T-helper 1 cell treated with Interleukin-12 subunit alpha and Interleukin-12 subunit beta and Interleukin-4 antibody, amounts not matched to agents 30 ng/mL and 1 ng/mL, for 36 hours (primary cell): ENCODE measurements around the gene CIT. TPM values are rescaled to one million over a fixed set of nuclear protein-coding genes. Genes with fewer than 3 reads are reported as not detected.
"Not testable (repeated sequence)": the region's sequence is repeated elsewhere in the genome, so short reads cannot be mapped to it uniquely, and the experiment has no call there.

Source experiments
- intact Hi-C: fragments of 100-400 bp; cut with micrococcal nuclease; formaldehyde crosslinking; loops from one replicate; pipeline ENCODE4 v1.15.1; 2024
- total RNA-seq: library from RNA; stranded (reverse); gene quantifications from 2 replicates; pipeline ENCODE4 v1.2.3, GENCODE V29; 2022

The CIT gene
- total RNA-seq, 1 donor from 2014 or later: 54.2 TPM

- intact Hi-C loops: no loop called here
Observed at GRCh38 chr12:119660076-119660475, 217.0 kb downstream of the CIT start.

GRCh38 chr12:119659289-119659897, 217.7 kb downstream of the CIT start:
- intact Hi-C loops: loop anchor here (1.0 kb wide), 4 partner anchors 8 to 279 kb away; no protein-coding TSS in a partner anchor

DNA sequence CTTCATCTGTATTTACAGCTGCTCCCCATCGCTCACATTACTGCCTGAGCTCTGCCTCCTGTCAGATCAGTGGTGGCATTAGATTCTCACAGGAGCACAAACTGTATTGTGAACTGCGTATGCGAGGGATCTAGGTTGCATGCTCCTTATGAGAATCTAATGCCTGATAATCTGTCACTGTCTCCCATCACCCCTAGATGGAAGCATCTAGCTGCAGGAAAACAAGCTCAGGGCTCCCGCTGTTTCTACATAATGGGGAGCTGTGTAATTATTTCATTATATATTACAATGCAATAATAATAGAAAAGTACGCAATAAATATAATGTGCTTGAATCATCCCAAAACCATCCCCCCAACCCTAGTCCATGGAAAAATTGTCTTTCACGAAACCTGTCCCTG, 219.0 kb downstream of the CIT start:
- intact Hi-C loops: not testable (repeated sequence)

GRCh38 chr12:119657001-119657400, 220.1 kb downstream of the CIT start:
- intact Hi-C loops: not testable (repeated sequence)

- intact Hi-C loops: no loop called here
Observed at GRCh38 chr12:119652665-119653064, 224.5 kb downstream of the CIT start.

DNA sequence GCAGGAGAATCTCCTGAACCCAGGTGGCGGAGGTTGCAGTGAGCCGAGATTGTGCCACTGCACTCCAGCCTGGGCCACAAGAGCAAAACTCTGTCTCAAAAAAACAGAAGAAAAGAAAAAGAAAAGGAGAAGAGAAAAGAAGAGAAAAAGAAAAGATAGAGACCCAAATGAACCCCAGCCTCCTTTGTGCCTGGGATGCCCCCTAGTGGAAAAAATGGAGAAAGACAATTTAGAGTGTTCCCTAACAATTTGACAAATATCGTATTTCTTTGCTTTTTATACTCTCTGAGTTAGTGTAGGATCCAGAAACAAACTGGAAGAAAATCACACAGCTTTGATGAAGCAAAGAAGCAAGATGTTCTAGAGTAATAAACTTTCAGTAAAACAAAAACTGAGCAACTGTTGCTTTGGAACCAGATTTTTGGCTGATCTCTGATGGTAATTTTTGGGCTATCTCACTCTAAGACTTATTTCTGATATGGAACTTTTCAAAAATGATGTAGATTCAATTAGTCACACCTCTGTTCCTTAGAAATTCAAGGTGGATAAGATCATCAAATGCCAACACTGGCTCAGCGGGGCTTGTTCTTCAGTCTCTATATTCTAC, 227.8 kb downstream of the CIT start:
- intact Hi-C loops: loop anchor here (1.0 to 2.0 kb wide), 3 partner anchors 10 to 205 kb away; no protein-coding TSS in a partner anchor

- intact Hi-C loops: no loop called here
Observed at GRCh38 chr12:119645535-119646059, 231.5 kb downstream of the CIT start.

GRCh38 chr12:119644930-119645329, 232.2 kb downstream of the CIT start:
- intact Hi-C loops: no loop called here

- intact Hi-C loops: no loop called here
Observed at GRCh38 chr12:119642986-119643385, 234.1 kb downstream of the CIT start.

Other genes starting within 250 kb of the CIT start
- 44.0 and 46.1 TPM in 2 replicates for gene PRKAB1, start 209.2 kb downstream of the CIT start, total RNA-seq
- gene BICDL1, start 111.9 kb upstream of the CIT start, total RNA-seq: 99.4 and 106 TPM in 2 replicates
- gene RAB35, start 239.4 kb upstream of the CIT start, total RNA-seq: 96.6 and 102 TPM in 2 replicates